B cell (primary cell): ENCODE results near the gene HLA-F.

Experiments used
- EZH2 ChIP-seq: IDR thresholded peaks from 2 replicates; pipeline ENCODE4 v1.6.1; 2012; ENCODE audit warnings: borderline replicate concordance, low read depth, mild to moderate bottlenecking, moderate library complexity, low read length; ENCODE audit not compliant: insufficient read depth, poor library complexity, severe bottlenecking
- TF ChIP-seq, protein P1 (sequence below): fragments of 200-600 bp; IDR thresholded peaks from one replicate; pipeline ENCODE4 v1.8.0; 2022; ENCODE audit warnings: antibody characterized with exemption, mild to moderate bottlenecking

GRCh38 chr6:29757282-29757681 is 34.0 kb downstream of the HLA-F start:
- TF ChIP-seq, protein P1, sequence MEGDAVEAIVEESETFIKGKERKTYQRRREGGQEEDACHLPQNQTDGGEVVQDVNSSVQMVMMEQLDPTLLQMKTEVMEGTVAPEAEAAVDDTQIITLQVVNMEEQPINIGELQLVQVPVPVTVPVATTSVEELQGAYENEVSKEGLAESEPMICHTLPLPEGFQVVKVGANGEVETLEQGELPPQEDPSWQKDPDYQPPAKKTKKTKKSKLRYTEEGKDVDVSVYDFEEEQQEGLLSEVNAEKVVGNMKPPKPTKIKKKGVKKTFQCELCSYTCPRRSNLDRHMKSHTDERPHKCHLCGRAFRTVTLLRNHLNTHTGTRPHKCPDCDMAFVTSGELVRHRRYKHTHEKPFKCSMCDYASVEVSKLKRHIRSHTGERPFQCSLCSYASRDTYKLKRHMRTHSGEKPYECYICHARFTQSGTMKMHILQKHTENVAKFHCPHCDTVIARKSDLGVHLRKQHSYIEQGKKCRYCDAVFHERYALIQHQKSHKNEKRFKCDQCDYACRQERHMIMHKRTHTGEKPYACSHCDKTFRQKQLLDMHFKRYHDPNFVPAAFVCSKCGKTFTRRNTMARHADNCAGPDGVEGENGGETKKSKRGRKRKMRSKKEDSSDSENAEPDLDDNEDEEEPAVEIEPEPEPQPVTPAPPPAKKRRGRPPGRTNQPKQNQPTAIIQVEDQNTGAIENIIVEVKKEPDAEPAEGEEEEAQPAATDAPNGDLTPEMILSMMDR, result no peak
- TF ChIP-seq EZH2, result no peak
